K562 (cell line): Measurements from ENCODE around the gene DPPA2. TPM values are rescaled to one million over a fixed set of nuclear protein-coding genes. Genes with fewer than 3 reads are reported as not detected.

ENCODE experiments used
- BRF1 ChIP-seq: IDR thresholded peaks from 3 replicates; pipeline ENCODE4 v1.6.1; 2011; ENCODE audit warnings: borderline replicate concordance, mild to moderate bottlenecking; ENCODE audit not compliant: insufficient read length; ENCODE audit errors: extremely low read depth
- E2F1 ChIP-seq: sonication (generic); formaldehyde crosslinking; IDR thresholded peaks from 2 replicates; pipeline ENCODE4 v1.8.1; 2023; ENCODE audit warnings: mild to moderate bottlenecking, missing genetic modification reagents, moderate library complexity
- MGA ChIP-seq: fragments of 450-650 bp; IDR thresholded peaks from 2 replicates; pipeline ENCODE4 v1.6.1; 2016; ENCODE audit warnings: mild to moderate bottlenecking, moderate library complexity
- MYC ChIP-seq, 2 experiments: fragments of 250-450 bp in 1 of 2; sonication (Bioruptor Pico) in 1 of 2; IDR thresholded peaks; 2 replicates each; pipeline versions ENCODE4 v1.5.1 to v1.6.1; 2012 to 2021; ENCODE audit warnings: low read depth in 2 of 2, borderline replicate concordance in 1 of 2, improper control_type of control experiment in 1 of 2, low read length in 1 of 2, mild to moderate bottlenecking in 1 of 2, moderate library complexity in 1 of 2
- PHB2 ChIP-seq: fragments of 450-650 bp; IDR thresholded peaks from 2 replicates; pipeline ENCODE4 v1.6.1; 2017; ENCODE audit warnings: low read depth
- TRIM24 ChIP-seq, 2 experiments: fragments of 450-650 bp; IDR thresholded peaks; 2 replicates each; pipeline ENCODE4 v1.6.1; 2016
- ZFP1 ChIP-seq: fragments of 450-650 bp; formaldehyde crosslinking; IDR thresholded peaks from 2 replicates; pipeline ENCODE4 v1.4.0; 2020; ENCODE audit warnings: mild to moderate bottlenecking, mixed read lengths
- ZNF12 ChIP-seq: sonication (generic); formaldehyde crosslinking; IDR thresholded peaks from 2 replicates; pipeline ENCODE4 v1.4.0; 2020; ENCODE audit warnings: mild to moderate bottlenecking, missing genetic modification reagents
- polyA plus RNA-seq, 8 experiments: library from polyadenylated mRNA; depleted of rRNA in 4 of 8; stranded (reverse) in 5 of 8; unstranded in 3 of 8; fragments of >200 nt; fragmentation: Nextera tagmentation in 2 of 8; fragmentation: Illumina TruSeq in 1 of 8; extraction: Ambion mirVana in 2 of 8; extraction: Trizol in 1 of 8; gene quantifications; 2 replicates each; pipeline versions ENCODE4 v1.2.1 to v1.2.3, GENCODE V29; 2011 to 2014; ENCODE audit warnings: inconsistent platforms in 1 of 8, missing spikeins in 1 of 8
- total RNA-seq, 7 experiments: library from RNA; depleted of rRNA in 6 of 7; stranded (reverse); fragments of >200 nt in 6 of 7; fragmentation: Illumina TruSeq in 2 of 7; extraction: Trizol in 2 of 7; gene quantifications; 2 replicates each; pipeline versions ENCODE4 v1.2.1 to v1.2.3, GENCODE V29; 2011 to 2021; ENCODE audit warnings: low replicate concordance in 1 of 7

Gene DPPA2
- total and polyA plus RNA-seq, 9 of the 15 experiments (the other 6 are each of a cell fraction or from before 2014, with no cell fraction given), result 0.04 TPM; not detected in 8

GRCh38 chr3:109355625-109356441 lies 39.5 kb upstream of the DPPA2 start (continued):
- TF ChIP-seq MGA (no peak), TRIM24 (IDR thresholded peaks at IDR 0.05) (no peak), MYC (IDR thresholded peaks at IDR 0.05; ENCODE audit: low read depth, low read length) (no peak), MYC (CRISPR knock-in tag; IDR thresholded peaks at IDR 0.05; ENCODE audit: borderline replicate concordance, low read depth) (no peak), E2F1 (CRISPR knock-in tag) (no peak), ZFP1 (CRISPR knock-in tag) (no peak), ZNF12 (CRISPR knock-in tag) (no peak), BRF1 (no peak), PHB2 (no peak)
